Sigmoid colon (tissue), 4 donors: ENCODE measurements around the gene GALNT12.

Source experiments
- EP300 ChIP-seq, 4 donors: sonication (generic); formaldehyde crosslinking; IDR thresholded peaks; one replicate each; pipeline ENCODE4 v1.6.1; 2017; ENCODE audit warnings: antibody characterized with exemption in 4 of 4
- POLR2A ChIP-seq, 2 donors: fragments of 450-650 bp; IDR thresholded peaks; one replicate each; pipeline ENCODE4 v1.6.1; 2016; ENCODE audit warnings: antibody characterized with exemption in 2 of 2, mild to moderate bottlenecking in 2 of 2, moderate library complexity in 2 of 2
- TF ChIP-seq, protein P1 (sequence below), 4 experiments: fragments of 450-650 bp in 3 of 4; fragments of 200-600 bp in 1 of 4; IDR thresholded peaks; one replicate each; pipeline ENCODE4 v1.5.1; 2016 to 2019; ENCODE audit warnings: antibody characterized with exemption in 4 of 4, mild to moderate bottlenecking in 3 of 4, moderate library complexity in 2 of 4

DNA sequence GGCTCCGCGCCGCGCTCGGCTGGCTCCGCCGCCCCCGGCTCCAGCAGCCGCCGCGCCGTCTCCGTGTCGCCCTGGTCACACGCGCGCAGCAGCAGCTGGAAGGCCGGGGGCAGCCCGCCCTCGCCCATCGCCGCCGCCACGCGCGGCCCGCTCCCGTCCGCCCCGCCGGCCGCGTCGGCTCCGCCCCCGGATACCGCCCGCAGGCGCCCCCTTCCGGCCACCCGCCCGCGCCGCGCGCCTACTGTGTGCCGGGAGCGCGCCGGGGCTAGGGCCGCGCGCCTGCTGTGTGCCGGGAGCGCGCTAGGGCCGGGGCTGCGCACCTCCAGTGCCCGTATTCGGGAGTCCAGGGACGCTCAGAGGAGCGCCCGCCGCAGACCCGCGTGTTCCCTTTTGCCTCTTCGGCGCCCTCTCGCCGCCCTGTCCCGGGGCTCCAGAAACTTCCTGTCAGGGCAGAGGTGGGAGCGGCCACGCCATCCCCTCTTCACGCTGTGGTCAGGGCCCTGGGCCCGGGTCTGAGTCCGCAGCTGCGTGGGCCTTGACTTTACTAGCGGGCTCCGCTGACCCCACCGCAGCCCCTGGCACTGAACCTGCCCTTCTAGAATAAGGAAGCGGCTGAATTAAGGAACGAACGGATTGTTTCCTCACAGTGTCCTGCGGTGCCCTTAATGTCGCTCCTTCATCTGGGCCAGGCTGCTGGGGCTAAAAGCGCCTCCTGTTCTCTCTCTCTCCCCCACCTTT lies 10.9 kb upstream of the GALNT12 start, which contains the start of gene ANKS6:
- TF ChIP-seq, protein P1, sequence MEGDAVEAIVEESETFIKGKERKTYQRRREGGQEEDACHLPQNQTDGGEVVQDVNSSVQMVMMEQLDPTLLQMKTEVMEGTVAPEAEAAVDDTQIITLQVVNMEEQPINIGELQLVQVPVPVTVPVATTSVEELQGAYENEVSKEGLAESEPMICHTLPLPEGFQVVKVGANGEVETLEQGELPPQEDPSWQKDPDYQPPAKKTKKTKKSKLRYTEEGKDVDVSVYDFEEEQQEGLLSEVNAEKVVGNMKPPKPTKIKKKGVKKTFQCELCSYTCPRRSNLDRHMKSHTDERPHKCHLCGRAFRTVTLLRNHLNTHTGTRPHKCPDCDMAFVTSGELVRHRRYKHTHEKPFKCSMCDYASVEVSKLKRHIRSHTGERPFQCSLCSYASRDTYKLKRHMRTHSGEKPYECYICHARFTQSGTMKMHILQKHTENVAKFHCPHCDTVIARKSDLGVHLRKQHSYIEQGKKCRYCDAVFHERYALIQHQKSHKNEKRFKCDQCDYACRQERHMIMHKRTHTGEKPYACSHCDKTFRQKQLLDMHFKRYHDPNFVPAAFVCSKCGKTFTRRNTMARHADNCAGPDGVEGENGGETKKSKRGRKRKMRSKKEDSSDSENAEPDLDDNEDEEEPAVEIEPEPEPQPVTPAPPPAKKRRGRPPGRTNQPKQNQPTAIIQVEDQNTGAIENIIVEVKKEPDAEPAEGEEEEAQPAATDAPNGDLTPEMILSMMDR (IDR thresholded peaks at IDR 0.05) = peak in 2 of 4 experiments; percentile 14 to 35
- peak; percentile 22 to 36 for TF ChIP-seq POLR2A (IDR thresholded peaks at IDR 0.05)
- TF ChIP-seq EP300 (IDR thresholded peaks at IDR 0.05) = no peak
